GM21528 (cell line): ENCODE measurements around the gene SORL1-AS1.

Experiments used
- ATAC-seq: cut with Tn5 transposase; IDR thresholded peaks from one replicate; pipeline ENCODE4 v1.9.1; 2021; ENCODE audit warnings: mild to moderate bottlenecking, moderate library complexity; ENCODE audit not compliant: unreplicated experiment, low FRiP score

The SORL1-AS1 gene

DNA sequence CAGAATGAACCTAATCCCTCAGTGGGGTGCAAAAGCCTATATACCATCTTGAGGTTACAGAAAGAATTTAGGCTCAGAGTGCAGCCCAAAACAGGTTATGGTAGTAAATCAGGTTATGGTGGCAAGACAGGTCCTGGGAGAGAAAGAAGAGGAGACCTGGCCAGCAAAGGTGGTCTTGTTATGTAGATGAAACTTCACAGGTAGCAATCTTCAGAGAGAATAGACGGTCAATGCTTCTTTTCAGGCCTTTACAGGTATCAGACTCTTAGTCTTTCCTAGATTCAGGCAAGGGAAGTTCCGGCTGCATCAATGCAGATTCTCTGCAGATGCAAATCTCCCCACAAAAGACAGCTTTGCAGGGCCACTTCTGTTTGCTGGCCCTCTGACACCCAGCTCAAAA lies 46.5 kb downstream of the SORL1-AS1 start:
- ATAC-seq, result no peak

- ATAC-seq, result no peak
Measured at GRCh38 chr11:121405646-121406045, 47.1 kb downstream of the SORL1-AS1 start.

- no peak for ATAC-seq
Measured at GRCh38 chr11:121394785-121395184, 58.0 kb downstream of the SORL1-AS1 start.

DNA sequence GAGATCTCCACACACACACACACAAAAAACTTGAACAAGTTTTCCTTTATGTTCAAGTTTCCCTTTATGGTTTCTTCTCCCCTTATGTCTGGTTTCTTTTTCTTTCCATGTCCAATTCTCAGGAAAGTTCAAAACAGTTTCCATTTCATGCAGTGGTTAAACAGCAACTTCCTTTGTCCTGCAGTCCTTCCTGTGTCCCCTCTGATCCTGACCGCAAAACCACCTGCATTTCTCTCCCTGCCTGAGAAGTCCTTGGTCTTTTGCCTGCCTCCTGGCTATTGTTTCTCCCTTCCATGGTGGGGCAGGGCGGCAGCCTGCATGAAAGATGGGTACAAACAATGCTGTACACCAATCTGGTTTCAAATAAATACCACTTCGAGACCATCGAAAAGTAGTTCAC lies 58.9 kb downstream of the SORL1-AS1 start:
- no peak for ATAC-seq

DNA sequence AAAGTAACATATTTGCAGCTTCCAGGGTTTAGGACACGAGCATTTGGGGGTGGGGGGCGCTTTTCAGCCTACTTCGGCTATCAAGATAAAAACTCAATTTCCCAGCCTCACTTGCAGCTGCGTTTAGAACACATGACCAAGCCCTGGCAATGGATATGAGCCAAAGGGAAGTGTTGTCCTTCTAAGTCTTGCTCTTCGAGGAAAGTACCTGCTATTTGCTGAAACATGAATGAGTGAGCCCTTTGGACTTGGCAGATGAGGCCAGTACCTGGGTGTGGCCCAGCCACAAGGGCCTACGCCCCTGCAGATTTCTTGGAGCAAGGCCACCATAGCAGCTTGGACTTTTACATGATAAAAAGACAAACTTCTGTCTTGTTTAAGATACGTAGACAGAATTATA lies 60.9 kb downstream of the SORL1-AS1 start:
- no peak for ATAC-seq

- ATAC-seq, result no peak
Measured at GRCh38 chr11:121389651-121390050, 63.1 kb downstream of the SORL1-AS1 start.
